ENCODE measurements around the gene TXNRD3.

TXNRD3 gene

GRCh38 chr3:126671521-126671920 is 16.6 kb upstream of the TXNRD3 start:
- no peak for DNase-seq (ENCODE audit: low spot score)

DNA sequence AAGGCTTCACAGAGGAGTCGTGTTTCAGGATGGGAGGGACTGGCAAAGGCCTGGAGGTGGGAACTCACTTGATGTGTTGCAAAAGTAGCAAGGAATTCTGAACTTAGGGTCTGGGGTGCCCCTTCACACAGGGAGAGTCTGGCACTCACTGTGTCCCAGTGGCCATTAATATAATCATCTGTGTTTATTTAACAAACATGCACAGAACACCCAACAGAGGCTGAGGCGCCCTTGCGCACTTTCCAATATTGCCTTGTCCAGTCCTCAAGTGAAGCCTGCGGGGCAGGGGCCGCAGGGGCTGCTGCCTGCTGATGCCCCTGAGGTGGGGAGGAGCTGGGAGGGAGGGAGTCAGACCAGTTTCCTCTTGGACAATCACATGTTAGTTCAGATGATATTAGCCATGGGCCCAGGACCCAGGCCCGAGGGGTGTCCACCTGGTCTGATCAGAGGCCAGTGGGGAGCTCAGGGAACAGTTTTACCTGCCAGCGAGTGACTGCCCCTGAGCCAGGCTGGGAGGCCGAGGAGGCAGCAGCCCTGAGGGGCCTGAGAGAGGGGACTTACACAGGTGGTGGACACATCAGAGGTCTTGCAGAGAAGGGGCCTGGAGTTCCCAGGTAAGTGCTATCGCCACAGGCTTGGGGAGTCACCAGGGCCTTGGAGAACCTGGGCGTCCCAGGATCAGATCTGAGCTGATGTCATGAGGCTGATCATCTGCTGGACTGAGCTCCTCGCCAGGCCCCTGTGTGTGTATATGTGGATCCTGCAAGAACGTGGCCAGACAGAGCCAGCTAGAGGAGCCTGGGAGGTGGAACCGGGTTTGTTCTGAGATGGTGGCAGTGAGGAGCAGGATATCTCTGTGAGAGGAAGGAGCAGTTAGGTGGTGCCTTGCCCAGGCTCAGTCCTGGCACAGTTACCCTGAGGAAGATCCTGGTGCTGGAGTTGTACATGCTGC is 13.8 kb upstream of the TXNRD3 start:
- no peak for DNase-seq (ENCODE audit: low spot score)

GRCh38 chr3:126667631-126668449 is 12.9 kb upstream of the TXNRD3 start:
- no peak for DNase-seq (ENCODE audit: low spot score)

GRCh38 chr3:126666658-126667528 is 12.0 kb upstream of the TXNRD3 start:
- no peak for DNase-seq (ENCODE audit: low spot score)

- DNase-seq (ENCODE audit: low spot score) = no peak
Measured at GRCh38 chr3:126665959-126666657, 11.2 kb upstream of the TXNRD3 start.

DNA sequence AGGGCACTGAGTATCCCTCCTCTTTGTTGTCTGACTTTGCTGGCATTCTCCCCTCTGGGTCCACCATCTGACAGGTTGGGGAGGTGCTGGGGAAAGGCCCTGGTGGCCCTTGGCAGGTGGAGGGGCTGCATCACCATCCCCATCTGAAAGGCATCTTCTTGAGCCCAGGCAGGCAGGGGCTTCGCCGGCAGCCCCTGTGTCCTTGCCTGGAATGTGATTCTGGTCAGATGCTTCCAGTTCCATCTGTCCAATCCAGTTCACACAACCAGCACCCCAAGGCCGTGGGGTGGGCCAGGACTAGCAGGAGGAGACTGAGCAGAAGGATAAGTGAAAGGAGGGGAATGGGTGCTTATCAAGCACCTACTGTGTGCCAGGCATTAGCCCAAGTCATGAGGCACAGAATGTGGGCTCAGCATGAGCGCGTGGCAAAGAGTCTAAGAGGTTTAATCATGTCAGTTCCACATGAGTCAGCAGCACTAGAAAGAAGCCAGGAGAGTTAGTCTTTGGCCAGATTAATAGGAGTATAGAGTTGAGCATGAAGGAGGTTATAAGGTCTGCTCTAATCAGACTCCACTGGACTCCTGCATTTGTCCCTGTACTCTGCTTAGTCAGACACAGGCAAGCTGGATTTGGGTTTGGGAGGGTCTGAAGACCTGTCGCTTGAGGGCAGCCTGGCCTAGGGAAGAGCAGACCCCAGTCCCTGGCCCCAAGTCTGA is 10.5 kb upstream of the TXNRD3 start:
- DNase-seq (ENCODE audit: low spot score) = no peak

DNA sequence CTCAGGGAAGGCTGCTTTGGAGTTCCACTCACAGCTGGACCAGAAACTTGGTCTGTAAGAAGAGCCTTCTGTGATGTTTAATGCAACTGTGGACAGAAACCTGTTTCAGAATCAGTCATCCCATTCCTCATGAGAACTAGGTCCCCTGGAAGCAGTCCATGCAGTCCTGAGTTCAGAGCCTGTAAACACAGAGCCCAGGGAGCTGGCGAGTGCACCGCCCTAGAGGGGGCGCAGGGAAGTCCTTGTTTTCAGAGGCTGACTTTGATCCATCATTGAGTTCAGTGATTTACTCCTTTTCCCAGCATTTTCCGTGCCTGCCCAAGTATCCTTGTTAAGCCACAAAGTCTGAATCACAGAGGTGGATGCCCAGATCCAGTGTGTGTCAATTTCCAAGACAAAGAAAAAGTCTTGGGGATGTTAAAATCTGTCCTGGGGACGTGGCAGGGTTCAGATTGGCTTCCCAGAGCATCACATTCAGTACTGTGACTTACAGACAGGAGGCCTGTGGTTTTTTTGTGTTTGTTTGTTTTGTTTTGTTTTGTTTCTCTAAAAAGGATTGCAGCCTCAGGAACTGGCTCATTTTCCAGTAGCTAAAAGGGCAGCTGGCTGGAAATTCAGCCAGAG is 9.8 kb upstream of the TXNRD3 start:
- no peak for DNase-seq (ENCODE audit: low spot score)

DNA sequence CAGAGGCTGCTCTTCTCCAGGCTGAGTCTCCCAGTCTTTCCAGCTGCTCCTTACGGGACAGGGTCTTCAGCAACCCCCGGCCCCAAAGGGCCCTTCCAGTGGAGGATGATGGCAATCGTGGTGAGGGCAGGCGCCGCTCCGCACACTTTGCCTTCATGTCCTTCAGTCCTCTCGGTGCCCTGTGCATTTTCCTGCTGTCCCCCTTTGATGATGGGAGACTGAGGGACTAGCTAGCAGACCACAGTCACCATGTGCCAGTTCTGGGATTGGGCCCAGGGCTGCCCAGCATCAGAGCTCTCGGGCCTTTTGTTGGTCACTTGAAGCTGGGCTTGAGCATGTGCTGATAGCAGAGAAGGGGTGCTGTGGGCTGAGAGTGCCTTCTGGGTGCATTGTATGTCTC is 8.8 kb upstream of the TXNRD3 start:
- DNase-seq (ENCODE audit: low spot score) = no peak

DNA sequence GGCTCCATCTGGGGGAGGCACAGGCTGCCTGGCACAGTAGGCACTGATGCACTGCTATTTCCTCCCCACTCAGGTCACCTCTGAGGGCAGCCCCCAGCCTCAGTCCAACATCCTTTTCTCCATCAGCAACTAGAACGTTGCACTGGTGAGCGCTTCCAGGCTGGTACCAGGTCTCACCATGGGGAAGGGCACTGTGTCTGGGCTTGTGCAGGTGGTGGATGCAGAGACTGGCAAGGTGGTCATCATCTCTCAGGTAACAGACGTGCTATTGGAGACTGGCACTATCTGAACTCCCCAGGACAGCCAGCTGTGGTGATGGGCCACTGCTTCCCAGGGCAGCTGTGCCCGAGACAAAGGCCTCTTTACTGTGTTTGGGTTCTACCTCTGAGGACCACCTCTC is 8.3 kb upstream of the TXNRD3 start:
- DNase-seq (ENCODE audit: low spot score) = no peak

GRCh38 chr3:126661532-126662364 is 6.8 kb upstream of the TXNRD3 start:
- no peak for DNase-seq (ENCODE audit: low spot score)

DNA sequence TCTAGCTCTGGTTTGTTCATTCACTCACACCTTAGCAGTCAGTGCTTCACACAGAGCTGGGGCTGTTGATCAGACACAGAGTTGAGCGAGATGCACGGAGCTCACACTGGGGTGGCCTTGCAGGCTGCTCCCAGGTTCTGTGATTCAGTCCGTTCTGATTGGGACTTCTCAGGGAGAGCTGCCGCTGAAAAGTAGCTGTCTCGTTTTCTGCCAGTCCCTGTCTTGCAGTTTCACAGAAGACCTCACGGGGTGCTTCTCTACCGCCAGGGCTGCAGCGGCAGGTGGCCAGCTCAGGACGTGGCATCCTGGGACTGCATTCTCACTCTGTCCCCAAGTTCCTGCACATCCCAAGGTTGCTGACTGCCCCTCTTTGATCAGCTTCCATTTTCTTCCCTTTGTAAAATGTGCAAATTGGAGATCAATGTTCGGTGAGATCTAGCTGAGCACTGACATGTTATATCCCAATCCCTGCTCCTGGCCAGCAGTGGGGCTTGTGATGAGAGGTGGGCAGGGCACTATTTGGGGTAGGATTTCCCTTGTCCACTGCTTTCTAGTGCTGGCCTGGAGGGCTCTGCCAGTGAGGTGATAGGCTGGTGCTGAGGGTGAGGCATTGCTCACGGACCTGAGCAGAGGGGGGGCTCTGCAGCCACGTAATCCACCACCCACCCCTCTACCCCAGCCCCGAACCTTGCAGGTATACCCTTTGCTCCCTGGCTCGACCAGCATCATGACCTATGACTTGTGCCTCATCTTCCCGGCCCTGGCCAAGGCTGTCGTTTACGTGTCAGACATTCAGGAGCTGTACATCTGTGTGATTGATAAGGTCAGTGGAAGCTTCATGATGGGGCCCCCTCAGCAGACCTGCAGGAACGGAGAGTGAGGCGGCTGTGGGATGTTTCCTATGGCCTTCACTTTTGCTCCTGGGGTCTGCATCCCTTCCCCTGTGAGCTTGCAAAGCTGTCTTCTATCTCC is 5.3 kb upstream of the TXNRD3 start:
- peak; percentile 37 for DNase-seq (ENCODE audit: low spot score)

DNA sequence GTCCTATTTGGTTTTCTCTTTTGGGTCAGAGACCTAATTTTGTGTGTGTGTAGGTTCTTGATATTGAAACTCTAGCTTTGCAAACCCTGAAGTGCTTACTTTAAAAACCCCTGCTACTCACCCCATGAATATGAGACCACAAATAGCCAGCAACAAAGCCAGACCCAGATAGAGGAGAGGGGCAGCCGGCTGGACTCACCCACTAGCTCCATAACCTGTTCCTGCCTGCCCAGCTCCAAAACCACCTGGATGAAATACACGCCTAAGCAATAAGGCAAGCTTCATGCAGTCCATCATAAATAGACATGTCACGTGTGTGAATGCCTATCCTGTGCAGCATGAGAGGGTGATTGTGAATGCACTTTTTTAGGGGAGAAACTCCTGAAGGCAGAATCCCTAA is 3.7 kb upstream of the TXNRD3 start:
- no peak for DNase-seq (ENCODE audit: low spot score)

DNA sequence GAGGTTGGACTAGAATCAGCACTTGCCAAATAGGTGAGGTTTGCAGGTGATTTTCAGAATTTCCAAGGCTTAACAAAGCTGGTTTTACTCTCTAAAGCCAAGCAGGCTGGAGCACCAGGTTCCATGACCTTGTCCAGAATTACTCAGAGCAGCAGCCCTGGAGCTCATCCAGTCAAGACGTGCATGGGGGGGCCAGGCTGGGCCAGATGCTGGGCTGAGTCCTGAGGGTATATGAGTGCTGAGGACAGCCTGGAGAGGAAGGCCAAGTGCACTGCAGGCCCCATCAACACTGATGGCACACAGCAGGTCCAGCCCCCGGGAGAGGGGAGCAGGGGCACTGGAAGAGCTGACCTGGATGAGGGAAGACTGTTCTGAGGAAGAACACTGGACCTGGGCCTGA is 3.0 kb upstream of the TXNRD3 start:
- no peak for DNase-seq (ENCODE audit: low spot score)

GRCh38 chr3:126656371-126657134 is 1.6 kb upstream of the TXNRD3 start:
- no peak for DNase-seq (ENCODE audit: low spot score)

DNA sequence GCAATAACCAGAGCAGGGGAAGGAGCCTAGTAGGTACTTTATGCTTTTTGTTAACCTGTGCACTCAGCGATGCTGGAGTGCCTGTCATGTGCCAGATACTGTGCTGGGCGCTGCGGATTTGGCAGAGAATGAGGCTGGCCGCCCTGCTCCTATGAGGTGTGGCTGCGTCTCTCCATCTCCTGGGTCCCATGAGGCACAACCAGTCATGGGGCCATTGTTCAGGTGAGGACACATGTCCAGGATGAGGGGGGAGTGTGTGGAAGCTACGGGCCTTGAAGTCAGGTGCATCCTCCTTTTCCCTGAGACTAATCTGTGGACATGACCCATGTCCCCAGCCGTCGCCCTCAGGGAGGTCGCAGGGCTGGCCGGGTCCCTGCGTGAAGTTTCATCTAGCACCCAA is 963 bp upstream of the TXNRD3 start:
- DNase-seq (ENCODE audit: low spot score) = no peak

DNA sequence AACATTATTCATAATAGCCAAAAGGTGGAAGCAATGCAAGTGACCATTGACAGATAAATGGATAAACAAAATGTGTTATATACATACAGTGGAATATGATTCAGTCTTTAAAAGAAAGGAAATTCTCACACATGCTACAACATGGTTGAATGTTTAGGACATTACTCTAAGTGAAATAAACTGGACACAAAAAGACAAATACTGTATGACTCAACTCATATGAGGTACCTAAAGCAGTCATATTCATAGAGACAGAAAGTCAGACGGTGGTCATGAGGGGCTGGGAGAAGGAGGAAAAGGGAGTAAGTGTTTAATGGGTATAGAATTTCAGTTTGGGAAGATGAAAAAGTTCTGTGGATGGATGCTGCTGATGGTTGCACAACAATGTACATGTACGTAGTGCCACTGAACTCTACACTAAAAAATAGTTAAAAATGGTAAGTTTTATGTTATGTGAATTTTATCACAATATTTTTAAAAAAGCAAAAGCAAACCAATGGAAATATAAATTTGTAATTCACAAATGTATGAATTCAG is 5.3 kb downstream of the TXNRD3 start:
- DNase-seq (ENCODE audit: low spot score) = no peak

DNA sequence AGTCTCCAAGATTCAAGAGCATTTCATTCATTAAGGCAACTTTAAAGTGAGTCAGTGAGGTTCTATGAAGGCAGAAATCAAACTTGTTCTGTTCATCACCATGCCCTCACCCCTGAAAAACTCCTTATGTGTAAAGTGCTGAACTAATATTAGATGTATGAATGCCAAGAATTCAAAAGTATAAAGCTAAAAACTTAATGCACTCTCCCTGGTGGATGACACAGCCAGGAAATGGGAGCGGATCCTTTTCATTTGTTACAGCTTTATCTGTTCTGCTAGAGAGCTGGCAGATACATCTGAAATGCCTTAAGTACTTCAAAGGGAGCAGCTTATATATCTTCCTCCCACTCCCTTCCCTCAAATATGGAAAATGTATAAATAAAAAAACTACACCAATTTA is 8.2 kb downstream of the TXNRD3 start:
- DNase-seq (ENCODE audit: low spot score) = no peak
